GM10248 (cell line): ENCODE results near the gene BCAS1.

Source experiments
- CTCF ChIA-PET: fragments of 300-600 bp; sonication (Branson Sonifier 250); formaldehyde crosslinking; extraction: SDS; loops from one replicate; lab custom pipeline; 2021; ENCODE audit warnings: antibody characterized with exemption; lab: Yijun Ruan, JAX
- POLR2A ChIA-PET: fragments of 350-650 bp; sonication (Branson Sonifier 250); formaldehyde crosslinking; extraction: SDS; loops from one replicate; lab custom pipeline; 2020; ENCODE audit warnings: antibody characterized with exemption; lab: Yijun Ruan, JAX
- DNase-seq: peaks from one replicate; pipeline ENCODE4 v3.0.0; 2012; ENCODE audit errors: extremely low spot score
- TF ChIP-seq, protein P1 (sequence below): IDR thresholded peaks from 2 replicates; pipeline ENCODE4 v1.5.1; 2012; ENCODE audit warnings: mild to moderate bottlenecking, low read depth; ENCODE audit errors: extremely low read depth, missing control alignments, control extremely low read depth

BCAS1 gene

DNA sequence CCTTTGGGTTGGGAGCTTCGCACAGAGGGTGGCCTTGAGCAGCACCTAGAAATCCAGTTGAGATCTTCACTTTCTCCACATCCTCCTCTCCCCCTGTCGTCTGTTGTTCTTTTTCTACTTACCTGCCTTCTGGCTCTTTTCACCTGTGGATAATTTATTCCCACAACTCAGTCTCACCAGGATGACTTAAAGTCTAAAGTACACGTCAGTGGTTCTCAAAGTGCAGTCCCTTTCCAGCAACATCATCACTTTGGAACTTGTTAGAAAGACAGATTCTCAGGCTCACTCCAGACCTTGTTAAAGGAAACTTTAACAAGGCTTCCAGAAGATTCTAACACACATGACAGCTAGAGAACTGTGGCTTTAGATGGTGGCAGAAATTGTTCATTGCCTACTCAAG lies 27.7 kb upstream of the BCAS1 start:
- TF ChIP-seq, protein P1, sequence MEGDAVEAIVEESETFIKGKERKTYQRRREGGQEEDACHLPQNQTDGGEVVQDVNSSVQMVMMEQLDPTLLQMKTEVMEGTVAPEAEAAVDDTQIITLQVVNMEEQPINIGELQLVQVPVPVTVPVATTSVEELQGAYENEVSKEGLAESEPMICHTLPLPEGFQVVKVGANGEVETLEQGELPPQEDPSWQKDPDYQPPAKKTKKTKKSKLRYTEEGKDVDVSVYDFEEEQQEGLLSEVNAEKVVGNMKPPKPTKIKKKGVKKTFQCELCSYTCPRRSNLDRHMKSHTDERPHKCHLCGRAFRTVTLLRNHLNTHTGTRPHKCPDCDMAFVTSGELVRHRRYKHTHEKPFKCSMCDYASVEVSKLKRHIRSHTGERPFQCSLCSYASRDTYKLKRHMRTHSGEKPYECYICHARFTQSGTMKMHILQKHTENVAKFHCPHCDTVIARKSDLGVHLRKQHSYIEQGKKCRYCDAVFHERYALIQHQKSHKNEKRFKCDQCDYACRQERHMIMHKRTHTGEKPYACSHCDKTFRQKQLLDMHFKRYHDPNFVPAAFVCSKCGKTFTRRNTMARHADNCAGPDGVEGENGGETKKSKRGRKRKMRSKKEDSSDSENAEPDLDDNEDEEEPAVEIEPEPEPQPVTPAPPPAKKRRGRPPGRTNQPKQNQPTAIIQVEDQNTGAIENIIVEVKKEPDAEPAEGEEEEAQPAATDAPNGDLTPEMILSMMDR, result no peak
- CTCF ChIA-PET, result interaction anchor here (1.2 to 5.6 kb wide), 6 partner anchors 7 to 550 kb away, joined by 3 to 55 read pairs (median 14); no protein-coding TSS in a partner anchor
- DNase-seq, result no peak
- POLR2A ChIA-PET, result no interaction called here

DNA sequence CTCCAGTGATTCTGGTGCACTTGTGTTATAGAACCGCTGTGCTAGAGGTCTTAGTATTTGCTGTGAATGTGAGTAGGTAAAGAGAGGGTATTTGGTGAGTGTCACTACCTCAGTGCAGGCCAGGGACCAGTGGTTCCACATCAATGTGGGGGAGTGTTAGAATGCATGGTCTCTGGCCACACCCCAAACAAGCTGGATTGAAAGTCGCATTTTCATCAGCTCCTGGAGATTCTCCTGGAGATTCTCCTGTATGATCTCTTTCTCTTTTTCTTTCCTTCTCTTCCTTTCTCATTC lies 26.8 kb upstream of the BCAS1 start:
- TF ChIP-seq, protein P1, result no peak
- ChIA-PET POLR2A (no interaction called here), CTCF (interaction anchor here (0.6 to 5.6 kb wide), 11 partner anchors 8 to 551 kb away, joined by 3 to 55 read pairs (median 6); partner anchors contain the start of gene PFDN4)
- DNase-seq, result no peak

DNA sequence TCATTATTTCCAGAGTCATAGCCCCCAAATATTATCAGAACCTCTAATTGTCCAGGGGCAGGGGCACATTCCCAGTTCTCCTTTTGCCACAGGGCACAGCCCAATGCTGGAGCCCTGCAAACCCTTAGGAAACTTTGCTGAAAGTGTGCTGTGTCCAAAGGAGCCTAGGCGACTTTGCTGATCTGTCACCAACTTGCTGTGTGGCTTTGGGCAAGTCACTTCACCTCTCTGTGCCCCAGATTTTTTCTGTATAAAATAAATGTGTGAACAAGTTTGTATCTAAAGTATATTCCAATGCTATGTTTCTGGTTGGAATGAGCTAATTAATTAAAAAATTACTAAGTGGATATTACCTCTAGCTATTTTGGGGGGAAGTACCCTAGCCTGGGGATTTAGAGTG lies 25.4 kb upstream of the BCAS1 start:
- no peak for DNase-seq
- TF ChIP-seq, protein P1, result no peak
- POLR2A ChIA-PET, result no interaction called here
- CTCF ChIA-PET, result interaction anchor here (0.9 to 5.6 kb wide), 12 partner anchors 10 to 701 kb away, joined by 3 to 55 read pairs (median 4); partner anchors contain the start of gene PFDN4

GRCh38 chr20:54094268-54094580 lies 23.8 kb upstream of the BCAS1 start:
- POLR2A ChIA-PET, result no interaction called here
- TF ChIP-seq, protein P1, result no peak
- CTCF ChIA-PET, result interaction anchor here (1.0 to 5.6 kb wide), 6 partner anchors 11 to 114 kb away, joined by 3 to 55 read pairs (median 3); partner anchors contain the start of gene PFDN4
- no peak for DNase-seq

- DNase-seq, result no peak
- TF ChIP-seq, protein P1, result no peak
- POLR2A ChIA-PET, result no interaction called here
- CTCF ChIA-PET, result interaction anchor here (1.0 to 5.6 kb wide), 5 partner anchors 12 to 107 kb away, joined by 3 to 55 read pairs (median 3); no protein-coding TSS in a partner anchor
Observed at GRCh38 chr20:54093423-54094267, 23.3 kb upstream of the BCAS1 start.

DNA sequence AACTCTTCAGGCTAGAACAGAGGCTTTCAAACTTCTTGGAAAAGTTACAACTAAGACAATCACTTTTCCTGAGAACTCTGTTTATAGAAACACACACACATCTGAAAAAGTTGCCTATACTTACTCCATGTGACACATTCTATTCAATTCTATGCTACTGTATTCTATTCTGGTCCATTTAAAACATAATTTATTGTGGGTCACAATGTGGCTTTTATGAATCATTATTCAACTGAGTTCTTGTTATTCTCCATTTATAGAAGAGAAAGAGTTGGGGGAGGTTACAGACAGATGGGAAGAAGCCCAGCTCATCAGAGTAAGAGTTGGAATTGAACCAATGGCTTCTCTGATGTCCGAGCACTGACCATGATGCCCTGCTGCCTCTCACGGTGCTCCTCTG lies 21.6 kb upstream of the BCAS1 start:
- POLR2A ChIA-PET, result no interaction called here
- TF ChIP-seq, protein P1, result no peak
- DNase-seq, result no peak
- CTCF ChIA-PET, result interaction anchor here (2.0 to 4.0 kb wide), 2 partner anchors 13 to 29 kb away, joined by 5 to 22 read pairs; no protein-coding TSS in a partner anchor
